Type B pancreatic cell (in vitro differentiated cells): Measurements from ENCODE around the gene SERINC5. TPM values are rescaled to one million over a fixed set of nuclear protein-coding genes. Genes with fewer than 3 reads are reported as not detected.
"Not testable (repeated sequence)": the region's sequence is repeated elsewhere in the genome, so short reads cannot be mapped to it uniquely, and the experiment has no call there.

Source experiments
- DNase-seq: peaks from one replicate; pipeline ENCODE4 v3.0.0; 2021; ENCODE audit warnings: mixed read lengths; ENCODE audit not compliant: unreplicated experiment; ENCODE audit errors: extremely low spot score
- H3K27ac Mint-ChIP-seq: 2 replicates; pipeline ENCODE4 v1.8.0; 2021; ENCODE audit warnings: mild to moderate bottlenecking, mixed read lengths
- H3K27me3 Mint-ChIP-seq: 2 replicates; pipeline ENCODE4 v1.8.0; 2021; ENCODE audit warnings: mixed read lengths
- H3K36me3 Mint-ChIP-seq: 2 replicates; pipeline ENCODE4 v1.8.0; 2021; ENCODE audit warnings: mixed read lengths
- H3K4me1 Mint-ChIP-seq: one replicate; pipeline ENCODE4 v1.8.0; 2021; ENCODE audit warnings: mixed read lengths; ENCODE audit not compliant: unreplicated experiment
- H3K4me3 Mint-ChIP-seq: 2 replicates; pipeline ENCODE4 v1.8.0; 2021; ENCODE audit warnings: mild to moderate bottlenecking, mixed read lengths
- H3K9me3 Mint-ChIP-seq: 2 replicates; pipeline ENCODE4 v1.8.0; 2021; ENCODE audit warnings: mixed read lengths
- total RNA-seq: library from RNA; stranded (reverse); gene quantifications from 2 replicates; pipeline ENCODE4 v1.2.1, GENCODE V29; 2021; ENCODE audit warnings: low replicate concordance
- TF ChIP-seq, protein P1 (sequence below): fragments of 200-600 bp; sonication (generic); conservative IDR thresholded peaks from 2 replicates; pipeline ENCODE4 v1.5.0; 2021; ENCODE audit warnings: antibody characterized with exemption, mild to moderate bottlenecking

The SERINC5 gene
- total RNA-seq, 1 donor from 2014 or later: 59.0 TPM

- Mint-ChIP-seq H3K27ac (peak overlapping the region; percentile 21), H3K4me1 (peaks cover 50% of the 10 kb centered on the region), H3K9me3 (no peaks in the 10 kb centered on the region), H3K4me3 (no peak overlapping the region), H3K36me3 (peaks cover 5% of the 10 kb centered on the region), H3K27me3 (no peaks in the 10 kb centered on the region)
- TF ChIP-seq, protein P1, sequence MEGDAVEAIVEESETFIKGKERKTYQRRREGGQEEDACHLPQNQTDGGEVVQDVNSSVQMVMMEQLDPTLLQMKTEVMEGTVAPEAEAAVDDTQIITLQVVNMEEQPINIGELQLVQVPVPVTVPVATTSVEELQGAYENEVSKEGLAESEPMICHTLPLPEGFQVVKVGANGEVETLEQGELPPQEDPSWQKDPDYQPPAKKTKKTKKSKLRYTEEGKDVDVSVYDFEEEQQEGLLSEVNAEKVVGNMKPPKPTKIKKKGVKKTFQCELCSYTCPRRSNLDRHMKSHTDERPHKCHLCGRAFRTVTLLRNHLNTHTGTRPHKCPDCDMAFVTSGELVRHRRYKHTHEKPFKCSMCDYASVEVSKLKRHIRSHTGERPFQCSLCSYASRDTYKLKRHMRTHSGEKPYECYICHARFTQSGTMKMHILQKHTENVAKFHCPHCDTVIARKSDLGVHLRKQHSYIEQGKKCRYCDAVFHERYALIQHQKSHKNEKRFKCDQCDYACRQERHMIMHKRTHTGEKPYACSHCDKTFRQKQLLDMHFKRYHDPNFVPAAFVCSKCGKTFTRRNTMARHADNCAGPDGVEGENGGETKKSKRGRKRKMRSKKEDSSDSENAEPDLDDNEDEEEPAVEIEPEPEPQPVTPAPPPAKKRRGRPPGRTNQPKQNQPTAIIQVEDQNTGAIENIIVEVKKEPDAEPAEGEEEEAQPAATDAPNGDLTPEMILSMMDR: no peak
- DNase-seq: no peak
Measured at GRCh38 chr5:80190960-80191359, 64.9 kb downstream of the SERINC5 start.

DNA sequence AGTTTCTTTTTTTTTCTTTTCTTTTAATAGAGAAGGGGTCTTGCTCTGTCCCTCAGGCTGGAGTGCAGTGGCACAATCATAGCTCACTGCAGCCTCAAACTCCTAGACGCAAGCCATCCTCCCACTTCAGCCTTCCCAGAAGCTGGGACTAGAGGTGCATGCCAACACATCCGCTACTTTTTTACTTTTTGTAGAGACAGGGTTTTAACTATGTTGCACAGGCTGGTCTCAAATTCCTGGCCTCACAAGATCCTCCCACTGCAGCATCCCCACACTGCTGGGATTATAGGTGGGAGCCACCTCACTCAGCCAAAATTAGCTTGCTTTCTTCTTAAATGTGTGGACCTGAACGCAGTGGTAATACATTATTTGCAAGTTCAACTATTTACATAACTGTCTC lies 66.1 kb downstream of the SERINC5 start:
- H3K4me1 Mint-ChIP-seq: peaks cover 50% of the 10 kb centered on the region
- no peak overlapping the region for H3K4me3 Mint-ChIP-seq

GRCh38 chr5:80189201-80189600 lies 66.6 kb downstream of the SERINC5 start:
- Mint-ChIP-seq H3K4me3 (peak overlapping the region; percentile 48), H3K27ac (peak overlapping the region; percentile 77)

More for the DNA sequence above, 66.1 kb downstream of the SERINC5 start:
- peak overlapping the region; percentile 15 for H3K27ac Mint-ChIP-seq
- TF ChIP-seq, protein P1: no peak
- DNase-seq: no peak
- peaks cover 3% of the 10 kb centered on the region for H3K36me3 Mint-ChIP-seq
- no peaks in the 10 kb centered on the region for H3K9me3 Mint-ChIP-seq
- no peaks in the 10 kb centered on the region for H3K27me3 Mint-ChIP-seq

GRCh38 chr5:80187421-80188090 lies 68.3 kb downstream of the SERINC5 start:
- H3K4me1 Mint-ChIP-seq: peaks cover 42% of the 10 kb centered on the region
- TF ChIP-seq, protein P1: no peak
- peaks cover 3% of the 10 kb centered on the region for H3K36me3 Mint-ChIP-seq
- no peaks in the 10 kb centered on the region for H3K27me3 Mint-ChIP-seq
- no peak for DNase-seq
- peak overlapping the region; percentile 35 for H3K4me3 Mint-ChIP-seq
- no peaks in the 10 kb centered on the region for H3K9me3 Mint-ChIP-seq
- H3K27ac Mint-ChIP-seq: peak overlapping the region; percentile 96

More at GRCh38 chr5:80189201-80189600, 66.6 kb downstream of the SERINC5 start:
- TF ChIP-seq, protein P1: no peak
- no peak for DNase-seq
- Mint-ChIP-seq H3K9me3 (no peaks in the 10 kb centered on the region), H3K4me1 (peaks cover 48% of the 10 kb centered on the region), H3K36me3 (peaks cover 3% of the 10 kb centered on the region), H3K27me3 (no peaks in the 10 kb centered on the region)

DNA sequence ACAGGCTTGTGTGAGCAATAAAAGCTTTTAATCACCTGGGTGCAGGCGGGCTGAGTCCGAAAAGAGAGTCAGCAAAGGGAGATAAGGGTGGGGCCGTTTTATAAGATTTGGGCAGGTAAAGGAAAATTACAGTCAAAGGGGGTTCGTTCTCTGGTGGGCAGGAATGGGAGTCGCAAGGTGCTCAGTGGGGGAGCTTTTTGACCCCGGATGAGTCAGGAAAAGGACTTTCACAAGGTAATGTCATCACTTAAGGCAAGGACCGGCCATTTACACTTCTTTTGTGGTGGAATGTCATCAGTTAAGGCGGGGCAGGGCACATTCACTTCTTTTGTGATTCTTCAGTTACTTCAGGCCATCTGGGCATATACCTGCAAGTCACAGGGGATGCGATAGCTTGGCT lies 70.3 kb downstream of the SERINC5 start:
- not testable (repeated sequence) for H3K27me3 Mint-ChIP-seq, DNase-seq, H3K36me3 Mint-ChIP-seq, H3K9me3 Mint-ChIP-seq
- Mint-ChIP-seq H3K4me1 (peaks cover 46% of the 10 kb centered on the region), H3K27ac (peak overlapping the region; percentile 96), H3K4me3 (peak overlapping the region; percentile 62)

GRCh38 chr5:80185095-80185494 lies 70.8 kb downstream of the SERINC5 start:
- TF ChIP-seq, protein P1: no peak
- Mint-ChIP-seq H3K4me1 (peaks cover 49% of the 10 kb centered on the region), H3K36me3 (peaks cover 3% of the 10 kb centered on the region), H3K9me3 (no peaks in the 10 kb centered on the region), H3K4me3 (peak overlapping the region; percentile 65), H3K27ac (peak overlapping the region; percentile 96), H3K27me3 (no peaks in the 10 kb centered on the region)
- DNase-seq: no peak
